GM23248 (cell line): ENCODE data around the gene PRSS50. TPM values are rescaled to one million over a fixed set of nuclear protein-coding genes. Genes with fewer than 3 reads are reported as not detected.

Experiments used
- DNase-seq: peaks from one replicate; pipeline ENCODE4 v3.0.0-alpha.2; 2015
- H2AFZ ChIP-seq: fragments of 200-600 bp; sonication (generic); 2 replicates; pipeline ENCODE4 v1.6.1; 2016; ENCODE audit warnings: antibody characterized with exemption
- H3F3A ChIP-seq: fragments of 200-600 bp; sonication (generic); 2 replicates; pipeline ENCODE4 v1.6.1; 2016; ENCODE audit warnings: mild to moderate bottlenecking, antibody characterized with exemption, mixed run types; ENCODE audit not compliant: insufficient read depth
- H3K27ac ChIP-seq: fragments of 200-600 bp; sonication (generic); 2 replicates; pipeline ENCODE4 v1.5.1; 2016; ENCODE audit warnings: mild to moderate bottlenecking
- H3K27me3 ChIP-seq: fragments of 200-600 bp; sonication (generic); replicated peaks from 2 replicates; pipeline ENCODE4 v1.6.1; 2016; ENCODE audit warnings: mild to moderate bottlenecking; ENCODE audit not compliant: insufficient read depth
- H3K36me3 ChIP-seq: fragments of 200-600 bp; sonication (generic); 2 replicates; pipeline ENCODE4 v1.6.1; 2016; ENCODE audit warnings: low read depth, mild to moderate bottlenecking
- H3K4me1 ChIP-seq: fragments of 200-600 bp; sonication (generic); 2 replicates; pipeline ENCODE4 v1.6.1; 2016; ENCODE audit warnings: mild to moderate bottlenecking; ENCODE audit not compliant: insufficient read depth
- H3K4me2 ChIP-seq: fragments of 200-600 bp; sonication (generic); one replicate; pipeline ENCODE4 v1.6.1; 2016; ENCODE audit warnings: mild to moderate bottlenecking; ENCODE audit not compliant: unreplicated experiment
- H3K4me3 ChIP-seq: fragments of 200-600 bp; sonication (generic); 2 replicates; pipeline ENCODE4 v1.5.1; 2016; ENCODE audit warnings: mild to moderate bottlenecking
- H3K79me2 ChIP-seq: fragments of 200-600 bp; sonication (generic); 2 replicates; pipeline ENCODE4 v1.6.1; 2016; ENCODE audit warnings: mild to moderate bottlenecking; ENCODE audit not compliant: insufficient read depth
- H3K9ac ChIP-seq: fragments of 200-600 bp; sonication (generic); 2 replicates; pipeline ENCODE4 v1.6.1; 2016; ENCODE audit warnings: mild to moderate bottlenecking
- H3K9me2 ChIP-seq: fragments of 200-600 bp; sonication (generic); 2 replicates; pipeline ENCODE4 v1.6.1; 2016; ENCODE audit warnings: mixed run types, mild to moderate bottlenecking, moderate library complexity; ENCODE audit not compliant: insufficient read depth
- H3K9me3 ChIP-seq: fragments of 200-600 bp; sonication (generic); one replicate; pipeline ENCODE4 v1.6.1; 2017; ENCODE audit warnings: low read depth
- H4K20me1 ChIP-seq: fragments of 200-600 bp; sonication (generic); 2 replicates; pipeline ENCODE4 v1.6.0; 2016; ENCODE audit not compliant: insufficient read depth
- EZH2 ChIP-seq: fragments of 200-600 bp; sonication (generic); IDR thresholded peaks from 2 replicates; pipeline ENCODE4 v1.6.1; 2018; ENCODE audit warnings: antibody characterized with exemption, mild to moderate bottlenecking; ENCODE audit not compliant: insufficient read depth, poor library complexity, severe bottlenecking
- EZH2phosphoT487 ChIP-seq: fragments of 200-600 bp; sonication (generic); IDR thresholded peaks from 2 replicates; pipeline ENCODE4 v1.6.1; 2018; ENCODE audit warnings: antibody characterized with exemption, moderate library complexity, mild to moderate bottlenecking, low read depth; ENCODE audit not compliant: insufficient read depth
- WGBS, 2 experiments: methylation state at CpG; one replicate each; pipeline ENCODE4 v1.1.6; 2015 to 2017; ENCODE audit warnings: low lambda C conversion rate in 2 of 2, low coverage in 1 of 2; ENCODE audit errors: missing lambda C conversion rate in 2 of 2; 5-methylcytosine and 5-hydroxymethylcytosine counted together
- in situ Hi-C: fragments of 300-500 bp; cut with MboI; formaldehyde crosslinking; loops from 2 replicates; pipeline ENCODE4 v1.15.0; 2020
- polyA plus RNA-seq: library from polyadenylated mRNA; unstranded; fragments of >200 nt; fragmentation: Nextera tagmentation; extraction: Ambion mirVana; gene quantifications from 2 replicates; pipeline ENCODE4 v1.2.1, GENCODE V29; 2016
- total RNA-seq: library from RNA; depleted of rRNA; stranded (reverse); fragments of >200 nt; shearing (Covaris generic); gene quantifications from 2 replicates; pipeline ENCODE4 v1.2.3, GENCODE V29; 2014

The PRSS50 gene
- total and polyA plus RNA-seq, 2 experiments from 2014 or later: not detected

DNA sequence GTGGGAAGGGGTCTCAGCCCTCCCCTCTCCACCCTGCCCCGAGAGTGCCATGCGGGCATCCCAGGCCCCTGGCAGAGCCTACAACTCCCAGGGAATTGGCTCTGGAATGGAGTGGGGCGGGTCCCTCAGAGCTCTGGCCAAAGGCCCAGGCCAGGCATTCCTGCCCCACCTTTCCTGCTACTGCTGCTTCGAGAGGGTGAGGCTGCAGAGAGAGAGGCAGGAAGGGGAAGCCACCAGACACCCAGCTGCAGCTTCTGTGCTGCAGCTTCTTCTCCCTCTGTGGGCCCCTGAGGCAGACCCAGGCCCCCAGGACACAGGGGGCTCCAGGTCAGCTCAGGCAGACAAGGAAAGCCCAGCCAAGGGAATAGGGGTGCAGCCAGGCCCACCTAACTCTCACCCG lies 26.9 kb downstream of the PRSS50 start:
- H3K4me3 ChIP-seq: no peak overlapping the region
- H3K9me3 ChIP-seq: no peaks in the 10 kb centered on the region
- whole genome bisulfite sequencing, 2 experiments: 86 to 89% methylated on average over 5 of the region's 5 CpGs
- peaks cover 5% of the 10 kb centered on the region; the same call in 1 of the 2 replicates for H3K4me1 ChIP-seq
- H3K9me2 ChIP-seq: no peaks in the 10 kb centered on the region
- TF ChIP-seq EZH2: no peak
- TF ChIP-seq EZH2phosphoT487: no peak
- H3K79me2 ChIP-seq: no peaks in the 10 kb centered on the region
- no peak overlapping the region for H3K27ac ChIP-seq
- no peaks in the 10 kb centered on the region for H3K27me3 ChIP-seq
- in situ Hi-C loops: no loop called here
- H3K4me2 ChIP-seq: no peak overlapping the region
- no peak overlapping the region for H3K9ac ChIP-seq
- H4K20me1 ChIP-seq: no peaks in the 10 kb centered on the region
- DNase-seq: peak; percentile 13
- no peak overlapping the region for H2AFZ ChIP-seq
- no peaks in the 10 kb centered on the region for H3F3A ChIP-seq
- no peaks in the 10 kb centered on the region for H3K36me3 ChIP-seq

DNA sequence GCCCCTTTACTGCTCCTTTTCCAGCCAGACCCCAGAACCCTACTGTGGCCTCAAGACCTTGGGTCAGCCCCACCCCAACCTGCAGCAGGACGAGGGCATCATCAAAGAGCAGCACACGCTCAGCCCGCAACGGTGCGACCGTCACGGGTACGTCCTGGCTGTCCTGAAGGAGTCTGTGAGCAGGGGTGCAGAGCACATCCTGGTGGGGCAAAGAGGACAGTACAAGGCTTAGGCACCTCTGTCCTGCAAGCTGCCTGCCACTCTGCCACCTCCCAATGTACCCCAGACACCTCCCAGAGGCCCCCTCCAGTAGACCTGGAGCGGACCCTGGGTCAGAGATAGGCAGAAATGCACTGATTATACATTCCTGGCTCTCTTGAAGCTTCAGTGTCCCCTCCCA lies 32.2 kb downstream of the PRSS50 start:
- H3K9me2 ChIP-seq: no peaks in the 10 kb centered on the region
- H3F3A ChIP-seq: no peaks in the 10 kb centered on the region
- WGBS, 2 experiments: 92 to 95% methylated on average over 9 of the region's 9 CpGs

DNA sequence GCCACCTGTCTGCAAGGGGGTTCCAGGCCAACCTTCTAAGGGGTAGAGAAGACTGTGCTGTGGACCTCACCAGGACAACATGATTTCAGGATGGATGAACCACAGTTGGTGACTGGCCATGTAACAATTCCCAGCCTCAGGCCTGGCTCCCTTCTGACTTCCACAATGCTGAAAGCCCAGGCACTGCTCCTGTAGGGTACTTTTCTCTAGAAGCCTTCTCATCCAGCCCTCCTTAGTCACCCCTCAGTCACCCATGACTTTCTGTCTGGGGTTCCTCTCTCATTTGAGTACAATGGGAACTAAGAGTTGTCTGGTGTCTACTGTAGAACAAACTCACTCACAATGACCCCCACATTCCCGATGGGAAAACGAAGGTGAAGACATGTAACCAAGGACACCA lies 32.8 kb downstream of the PRSS50 start:
- Histone ChIP-seq H3K9me2 (no peaks in the 10 kb centered on the region), H3F3A (no peaks in the 10 kb centered on the region), H3K4me3 (no peak overlapping the region), H3K9ac (no peak overlapping the region), H2AFZ (no peak overlapping the region), H3K36me3 (no peaks in the 10 kb centered on the region), H3K27ac (no peak overlapping the region), H3K9me3 (no peaks in the 10 kb centered on the region), H3K4me2 (no peak overlapping the region), H3K79me2 (no peaks in the 10 kb centered on the region), H3K4me1 (no peaks in the 10 kb centered on the region), H4K20me1 (no peaks in the 10 kb centered on the region), H3K27me3 (no peaks in the 10 kb centered on the region)
- in situ Hi-C loops: no loop called here
- no peak for TF ChIP-seq EZH2phosphoT487
- no peak for TF ChIP-seq EZH2
- peak; percentile 56 for DNase-seq
- WGBS, 2 experiments: 81 to 95% methylated on average over 2 of the region's 2 CpGs

More for the DNA sequence above, 32.2 kb downstream of the PRSS50 start:
- H3K79me2 ChIP-seq: no peaks in the 10 kb centered on the region
- TF ChIP-seq EZH2phosphoT487 (no peak), EZH2 (no peak)
- no peak overlapping the region for H3K4me3 ChIP-seq
- no peak overlapping the region for H2AFZ ChIP-seq
- H3K27me3 ChIP-seq: no peaks in the 10 kb centered on the region
- H3K9me3 ChIP-seq: no peaks in the 10 kb centered on the region
- H3K4me2 ChIP-seq: no peak overlapping the region
- no peaks in the 10 kb centered on the region for H3K4me1 ChIP-seq
- H3K9ac ChIP-seq: no peak overlapping the region
- no peak overlapping the region for H3K27ac ChIP-seq
- in situ Hi-C loops: no loop called here
- H4K20me1 ChIP-seq: no peaks in the 10 kb centered on the region
- no peaks in the 10 kb centered on the region for H3K36me3 ChIP-seq
- DNase-seq: no peak

DNA sequence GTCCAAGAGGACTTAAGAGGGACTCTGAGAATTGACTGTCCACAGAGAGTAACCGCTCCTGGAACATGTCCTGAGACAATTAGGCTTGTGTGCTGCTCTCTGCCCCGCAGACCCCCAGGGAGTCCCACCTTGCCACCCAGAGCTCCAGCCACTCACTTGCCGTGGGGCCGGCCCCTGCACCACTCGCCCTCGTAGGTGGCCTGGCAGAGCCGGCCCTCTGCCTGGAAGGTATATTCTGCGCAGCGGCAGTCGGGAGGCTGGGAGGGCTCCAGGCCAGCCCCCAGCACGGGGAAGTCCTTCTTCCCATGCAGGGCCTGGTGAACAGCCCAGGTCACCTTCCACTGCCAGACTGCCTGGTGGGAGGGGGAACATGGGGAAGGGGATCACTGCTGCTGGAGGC lies 34.7 kb downstream of the PRSS50 start:
- Histone ChIP-seq H3K4me1 (no peaks in the 10 kb centered on the region), H3K36me3 (no peaks in the 10 kb centered on the region), H3K79me2 (no peaks in the 10 kb centered on the region), H3K27ac (no peak overlapping the region), H3K9ac (no peak overlapping the region), H2AFZ (no peak overlapping the region), H3K9me2 (no peaks in the 10 kb centered on the region), H3K4me3 (no peak overlapping the region), H3K27me3 (no peaks in the 10 kb centered on the region), H4K20me1 (no peaks in the 10 kb centered on the region), H3K4me2 (no peak overlapping the region), H3K9me3 (no peaks in the 10 kb centered on the region), H3F3A (no peaks in the 10 kb centered on the region)
- in situ Hi-C loops: no loop called here
- no peak for DNase-seq
- WGBS, 2 experiments: 89 to 90% methylated on average over 9 to 11 of the region's 11 CpGs
- TF ChIP-seq EZH2 (no peak), EZH2phosphoT487 (no peak)
